GM12878 (cell line): Measurements from ENCODE around the gene CDH2. TPM values are rescaled to one million over a fixed set of nuclear protein-coding genes. Genes with fewer than 3 reads are reported as not detected.

ENCODE experiments used
- ATAC-seq: fragments of 200-7000 bp; cut with Tn5 transposase; 3 replicates; pipeline ENCODE4 v1.9.1; 2020; ENCODE audit warnings: mild to moderate bottlenecking, moderate library complexity
- BruUV-seq: library from RNA; stranded (reverse); fragments of 400-500 nt; replicated peaks from 2 replicates; lab custom pipeline; 2021; lab: Mats Ljungman, UMichigan
- CTCF ChIA-PET: fragments of 300-600 bp; sonication (Branson Sonifier 250); formaldehyde crosslinking; extraction: SDS; loops from one replicate; lab custom pipeline; 2021; ENCODE audit warnings: inconsistent platforms; lab: Yijun Ruan, JAX
- POLR2A ChIA-PET: fragments of 350-600 bp; formaldehyde crosslinking; extraction: SDS; loops from one replicate; lab custom pipeline; 2021; ENCODE audit warnings: inconsistent platforms; lab: Charles Lee
- RAD21 ChIA-PET: fragments of 300-600 bp; sonication (Branson Sonifier 250); formaldehyde crosslinking; loops from one replicate; lab custom pipeline; 2023; ENCODE audit warnings: antibody characterized with exemption; ENCODE audit not compliant: unreplicated experiment; lab: Charles Lee
- SMC1A ChIA-PET: fragments of 300-600 bp; sonication (Branson Sonifier 250); formaldehyde crosslinking; loops from one replicate; lab custom pipeline; 2023; ENCODE audit not compliant: unreplicated experiment, uncharacterized antibody; lab: Charles Lee
- DNase-seq: peaks from one replicate; pipeline ENCODE4 v3.0.0-alpha.2; 2011; ENCODE audit warnings: low read depth, low spot score
- FAIRE-seq: peaks from 3 replicates; lab custom pipeline; 2011; peaks lifted over from hg19 to GRCh38; lab: Jason Lieb, UNC
- H2AFZ ChIP-seq: 2 replicates; pipeline ENCODE4 v1.6.0; 2011; ENCODE audit warnings: low read depth, low read length, control low read depth; ENCODE audit not compliant: control insufficient read depth
- H3K27ac ChIP-seq: 2 replicates; pipeline ENCODE4 v1.5.1; 2011; ENCODE audit warnings: control low read depth; ENCODE audit not compliant: control insufficient read depth, insufficient read depth
- H3K27me3 ChIP-seq, 2 experiments: replicated peaks in 1 of 2; 2 replicates each; pipeline versions ENCODE4 v1.6.0 to v1.6.1; 2011; ENCODE audit warnings: low read length in 1 of 2; ENCODE audit not compliant: control insufficient read depth in 2 of 2, insufficient read depth in 2 of 2
- H3K36me3 ChIP-seq, 2 experiments: 2 replicates each; pipeline ENCODE4 v1.5.1; 2011; ENCODE audit warnings: low read length in 1 of 2; ENCODE audit not compliant: control insufficient read depth in 2 of 2, insufficient read depth in 2 of 2
- H3K4me1 ChIP-seq: 2 replicates; pipeline ENCODE4 v1.6.1; 2011; ENCODE audit warnings: mild to moderate bottlenecking, low read length, moderate library complexity, mixed read lengths; ENCODE audit not compliant: control insufficient read depth, insufficient read depth
- H3K4me2 ChIP-seq: 2 replicates; pipeline ENCODE4 v1.6.0; 2011; ENCODE audit warnings: control low read depth; ENCODE audit not compliant: control insufficient read depth, insufficient read depth
- H3K4me3 ChIP-seq: fragments of 200-600 bp; sonication (generic); 2 replicates; pipeline ENCODE4 v1.5.1; 2016
- H3K79me2 ChIP-seq: 2 replicates; pipeline ENCODE4 v1.6.0; 2011; ENCODE audit warnings: low read length; ENCODE audit not compliant: control insufficient read depth, insufficient read depth
- H3K9ac ChIP-seq: 2 replicates; pipeline ENCODE4 v1.8.0; 2011; ENCODE audit warnings: low read length, control low read depth, mixed read lengths; ENCODE audit not compliant: control insufficient read depth, insufficient read depth
- H3K9me3 ChIP-seq: replicated peaks from 3 replicates; pipeline ENCODE4 v1.5.1; 2011; ENCODE audit warnings: mild to moderate bottlenecking, low read length; ENCODE audit not compliant: control insufficient read depth, insufficient read depth
- H4K20me1 ChIP-seq: 2 replicates; pipeline ENCODE4 v1.6.0; 2011; ENCODE audit not compliant: control insufficient read depth, insufficient read depth
- CHD4 ChIP-seq: fragments of 200-600 bp; sonication (generic); IDR thresholded peaks from 2 replicates; pipeline ENCODE4 v1.6.1; 2016; ENCODE audit warnings: mild to moderate bottlenecking
- FOXM1 ChIP-seq: IDR thresholded peaks from 2 replicates; pipeline ENCODE4 v1.6.1; 2012; ENCODE audit warnings: low read depth, mild to moderate bottlenecking, inconsistent platforms, low read length, moderate library complexity
- IKZF2 ChIP-seq, 2 experiments: fragments of 450-650 bp; IDR thresholded peaks; 2 replicates each; pipeline ENCODE4 v1.6.1; 2017; ENCODE audit warnings: mild to moderate bottlenecking in 2 of 2, moderate library complexity in 2 of 2
- IRF3 ChIP-seq: fragments of 450-650 bp; IDR thresholded peaks from 2 replicates; pipeline ENCODE4 v1.6.1; 2014; ENCODE audit warnings: mild to moderate bottlenecking
- LARP7 ChIP-seq: fragments of 450-650 bp; IDR thresholded peaks from 2 replicates; pipeline ENCODE4 v1.6.1; 2017; ENCODE audit warnings: mild to moderate bottlenecking
- MXI1 ChIP-seq: fragments of 150-350 bp; IDR thresholded peaks from 2 replicates; pipeline ENCODE4 v1.6.1; 2011; ENCODE audit warnings: low read depth, mild to moderate bottlenecking, inconsistent platforms, low read length, improper control_type of control experiment
- TCF7 ChIP-seq: IDR thresholded peaks from 2 replicates; pipeline ENCODE4 v1.6.1; 2014; ENCODE audit warnings: antibody characterized with exemption, borderline replicate concordance
- ZBTB11 ChIP-seq: fragments of 450-650 bp; formaldehyde crosslinking; IDR thresholded peaks from 2 replicates; pipeline ENCODE4 v1.5.0; 2022; ENCODE audit warnings: mild to moderate bottlenecking, missing genetic modification characterization
- ZNF24 ChIP-seq: fragments of 450-650 bp; IDR thresholded peaks from 2 replicates; pipeline ENCODE4 v1.6.1; 2017; ENCODE audit warnings: antibody characterized with exemption, mild to moderate bottlenecking
- WGBS: methylation state at CpG from one replicate; pipeline ENCODE4 v1.1.6; 2016; ENCODE audit warnings: low lambda C conversion rate; ENCODE audit not compliant: insufficient replicate concordance, insufficient coverage; ENCODE audit errors: missing lambda C conversion rate; 5-methylcytosine and 5-hydroxymethylcytosine counted together
- in situ Hi-C: fragments of 300-500 bp; cut with MboI; formaldehyde crosslinking; loops from 9 replicates; pipeline ENCODE4 v1.14.3; 2018; ENCODE audit warnings: mixed read lengths
- intact Hi-C: fragments of 100-400 bp; cut with micrococcal nuclease; formaldehyde crosslinking; loops from one replicate; pipeline ENCODE4 v1.14.2; 2022; ENCODE audit not compliant: unreplicated experiment
- polyA plus RNA-seq, 11 experiments: library from polyadenylated mRNA; depleted of rRNA in 4 of 11; unstranded in 6 of 11; stranded (reverse) in 5 of 11; fragments of >200 nt; fragmentation: Nextera tagmentation in 4 of 11; fragmentation: Illumina TruSeq in 1 of 11; extraction: Ambion mirVana in 4 of 11; extraction: Trizol in 1 of 11; gene quantifications; 1 replicate in 1 of 11; 2 replicates in 10 of 11; pipeline versions ENCODE4 v1.2.1 to v1.2.3, GENCODE V29; 2011 to 2016; ENCODE audit warnings: inconsistent platforms in 2 of 11, missing spikeins in 2 of 11, low read depth in 1 of 11
- total RNA-seq, 4 experiments: library from RNA; depleted of rRNA in 3 of 4; stranded (reverse); fragments of >200 nt in 3 of 4; fragmentation: Illumina TruSeq in 1 of 4; extraction: Trizol in 1 of 4; gene quantifications; 2 replicates each; pipeline versions ENCODE4 v1.2.1 to v1.2.3, GENCODE V29; 2013 to 2021

The CDH2 gene
- total and polyA plus RNA-seq, 10 of the 15 experiments (the other 5 are each of a cell fraction or from before 2014, with no cell fraction given) = 0.01 to 0.25 (median 0.06) TPM; not detected in 4

GRCh38 chr18:28030458-28030857 lies 146.5 kb downstream of the CDH2 start:
- no peaks in the 10 kb centered on the region for H3K27me3 ChIP-seq
- CTCF ChIA-PET = no interaction called here
- ATAC-seq (no peak), DNase-seq (no peak), FAIRE-seq (no peak)
- no peak overlapping the region for H3K27ac ChIP-seq
- RAD21 ChIA-PET = no interaction called here
- H3K9ac ChIP-seq = no peak overlapping the region
- H3K79me2 ChIP-seq = no peaks in the 10 kb centered on the region
- TF ChIP-seq FOXM1 (no peak), MXI1 (no peak), IRF3 (no peak), CHD4 (no peak), TCF7 (no peak), ZBTB11 (CRISPR knock-in tag) (no peak), IKZF2 (IDR thresholded peaks at IDR 0.05) (no peak), ZNF24 (no peak), LARP7 (no peak)
- H2AFZ ChIP-seq = no peak overlapping the region
- WGBS = 0% methylated on average over 1 of the region's 1 CpG
- intact Hi-C loops = no loop called here
- SMC1A ChIA-PET = no interaction called here
- POLR2A ChIA-PET = interaction anchor here (0.5 kb wide), 1 partner anchor 17 kb away, joined by 3 read pairs; no protein-coding TSS in a partner anchor
- H3K9me3 ChIP-seq = no peaks in the 10 kb centered on the region
- no peak overlapping the region for H3K4me3 ChIP-seq
- BruUV-seq = no TSS peak
- in situ Hi-C loops = no loop called here
- H3K4me2 ChIP-seq = no peak overlapping the region
- no peaks in the 10 kb centered on the region for H3K36me3 ChIP-seq
- H4K20me1 ChIP-seq = no peaks in the 10 kb centered on the region
- H3K4me1 ChIP-seq = no peaks in the 10 kb centered on the region
